Ovary (tissue), 9 donors: Measurements from ENCODE around the gene IRF5. TPM values are rescaled to one million over a fixed set of nuclear protein-coding genes. Genes with fewer than 3 reads are reported as not detected.

Experiments
- DNase-seq, 5 donors: peaks; one replicate each; pipeline ENCODE4 v3.0.0-alpha.2; 2019 to 2020
- H3K27ac ChIP-seq, 2 donors: fragments of 200-600 bp; one replicate each; pipeline versions ENCODE4 v1.5.1 to v1.8.0; 2019 to 2022
- H3K27me3 ChIP-seq: fragments of 200-600 bp; one replicate; pipeline ENCODE4 v1.8.0; 2022
- H3K36me3 ChIP-seq: fragments of 200-600 bp; sonication (generic); one replicate; pipeline ENCODE4 v1.5.1; 2019
- H3K4me1 ChIP-seq: one replicate; pipeline ENCODE4 v1.8.1; 2013; ENCODE audit warnings: mild to moderate bottlenecking, moderate library complexity; ENCODE audit not compliant: insufficient read depth
- H3K4me3 ChIP-seq: fragments of 200-600 bp; sonication (generic); one replicate; pipeline ENCODE4 v1.5.1; 2017
- H3K9me3 ChIP-seq, 2 donors: fragments of 200-600 bp in 1 of 2; sonication (generic) in 1 of 2; one replicate each; pipeline versions ENCODE4 v1.5.1 to v1.8.1; 2013 to 2019; ENCODE audit warnings: mild to moderate bottlenecking in 1 of 2, moderate library complexity in 1 of 2
- CTCF ChIP-seq, 3 donors: fragments of 450-650 bp in 2 of 3; fragments of 200-600 bp in 1 of 3; IDR thresholded peaks; one replicate each; pipeline versions ENCODE4 v1.5.1 to v1.8.0; 2016 to 2022; ENCODE audit warnings: antibody characterized with exemption in 3 of 3, mild to moderate bottlenecking in 1 of 3
- EP300 ChIP-seq: sonication (generic); formaldehyde crosslinking; IDR thresholded peaks from one replicate; pipeline ENCODE4 v1.6.1; 2017; ENCODE audit warnings: antibody characterized with exemption
- POLR2A ChIP-seq: fragments of 450-650 bp; IDR thresholded peaks from one replicate; pipeline ENCODE4 v1.6.1; 2017; ENCODE audit warnings: antibody characterized with exemption, mild to moderate bottlenecking, moderate library complexity
- WGBS, 3 donors: extraction: QIAGEN DNeasy Blood & Tissue Kit in 1 of 3; methylation state at CpG; one replicate each; pipeline versions ENCODE4 v1.1.5 to v1.1.7; 2013 to 2017; 5-methylcytosine and 5-hydroxymethylcytosine counted together
- intact Hi-C, 4 donors: fragments of 100-400 bp; cut with DNase I; formaldehyde crosslinking; loops; one replicate each; pipeline versions ENCODE4 v1.11.0 to v1.15.1; 2022 to 2023
- polyA plus RNA-seq, 2 donors: library from polyadenylated mRNA; stranded (reverse); fragments of 200-250 nt in 1 of 2; fragments of 350-450 nt in 1 of 2; fragmentation: Illumina TruSeq in 1 of 2; extraction: RNeasy Lipid Tissue Mini Kit (QIAGEN cat#74804) in 1 of 2; gene quantifications; one replicate each; pipeline ENCODE4 v1.2.3, GENCODE V29; 2013 to 2014
- total RNA-seq, 7 donors: library from RNA; depleted of rRNA in 2 of 7; stranded (reverse); fragments of >200 nt in 2 of 7; fragmentation: NEBNext Ultra II Directional in 3 of 7; extraction: Animal tissue kit (Norgen Biotek cat#: 25700) in 3 of 7; gene quantifications; one replicate each; pipeline versions ENCODE4 v1.1.0 to v1.2.4, GENCODE V29; 2016 to 2023
- donor health status: DM: no; HTN: no; CAD: no; lungs with moderate emphysema.
- donor health status: DM: no; HTN: no; CAD: no.
- donor health status: Bipolar disorder and iron deficiency.
- donor health status: DM: yes; HTN: yes; CAD: no.
- donor health status: DM: no; HTN: no; CAD: no.
- donor health status: DM: yes; HTN: yes; CAD: no.

The IRF5 gene
- total and polyA plus RNA-seq, 9 donors: 2.1 to 6.5 (median 2.6) TPM

GRCh38 chr7:128936798-128937197, 929 bp upstream of the IRF5 start:
- no peaks in the 10 kb centered on the region for H3K36me3 ChIP-seq
- H3K27ac ChIP-seq: no peak overlapping the region
- TF ChIP-seq POLR2A (no peak), EP300 (no peak), CTCF (IDR thresholded peaks at IDR 0.05) (no peak)
- intact Hi-C loops: no loop called here
- DNase-seq: no peak
- WGBS, 3 donors: 77 to 86% (median 86%) methylated on average over 4 of the region's 4 CpGs
- no peaks in the 10 kb centered on the region for H3K4me1 ChIP-seq
- H3K27me3 ChIP-seq: no peaks in the 10 kb centered on the region
- no peak overlapping the region for H3K4me3 ChIP-seq
- no peaks in the 10 kb centered on the region for H3K9me3 ChIP-seq

GRCh38 chr7:128937271-128937646, 468 bp upstream of the IRF5 start:
- TF ChIP-seq CTCF (IDR thresholded peaks at IDR 0.05): no peak
- no peak for TF ChIP-seq POLR2A
- no peak for TF ChIP-seq EP300
- WGBS, 3 donors: 56 to 59% (median 58%) methylated on average over 17 of the region's 17 CpGs
- H3K27me3 ChIP-seq: no peaks in the 10 kb centered on the region
- no peaks in the 10 kb centered on the region for H3K36me3 ChIP-seq
- H3K27ac ChIP-seq: no peak overlapping the region
- H3K9me3 ChIP-seq: no peaks in the 10 kb centered on the region
- intact Hi-C loops: no loop called here
- no peak overlapping the region for H3K4me3 ChIP-seq
- H3K4me1 ChIP-seq: no peaks in the 10 kb centered on the region
- no peak for DNase-seq

GRCh38 chr7:128938544-128939074, 882 bp downstream of the IRF5 start:
- peak overlapping the region; percentile 40 for H3K4me3 ChIP-seq
- WGBS, 3 donors: 1 to 4% (median 2%) methylated on average over 25 to 30 of the region's 30 CpGs
- H3K9me3 ChIP-seq: no peaks in the 10 kb centered on the region
- H3K4me1 ChIP-seq: no peaks in the 10 kb centered on the region
- DNase-seq: no peak
- no peaks in the 10 kb centered on the region for H3K36me3 ChIP-seq
- intact Hi-C loops: no loop called here
- no peak for TF ChIP-seq CTCF (IDR thresholded peaks at IDR 0.05)
- TF ChIP-seq POLR2A: no peak
- no peaks in the 10 kb centered on the region for H3K27me3 ChIP-seq
- H3K27ac ChIP-seq: no peak overlapping the region

GRCh38 chr7:128939075-128939860, 1.5 kb downstream of the IRF5 start:
- H3K27ac ChIP-seq: no peak overlapping the region
- 60 to 62% (median 61%) methylated on average over 7 of the region's 7 CpGs for WGBS, 3 donors
- H3K36me3 ChIP-seq: no peaks in the 10 kb centered on the region
- intact Hi-C loops: no loop called here
- H3K4me1 ChIP-seq: no peaks in the 10 kb centered on the region
- TF ChIP-seq POLR2A (no peak), CTCF (IDR thresholded peaks at IDR 0.05) (no peak), EP300 (no peak)
- H3K9me3 ChIP-seq: no peaks in the 10 kb centered on the region
- H3K27me3 ChIP-seq: no peaks in the 10 kb centered on the region
- DNase-seq: no peak
- no peak overlapping the region for H3K4me3 ChIP-seq
